GM19463 (cell line): ENCODE results near the gene LRRC4.

Experiments
- ATAC-seq: cut with Tn5 transposase; IDR thresholded peaks from one replicate; pipeline ENCODE4 v1.9.1; 2021; ENCODE audit warnings: mild to moderate bottlenecking, moderate library complexity; ENCODE audit not compliant: unreplicated experiment

LRRC4 gene

GRCh38 chr7:128032605-128033235 lies 1.5 kb upstream of the LRRC4 start:
- no peak for ATAC-seq

GRCh38 chr7:128031901-128032604 lies 816 bp upstream of the LRRC4 start:
- ATAC-seq: peak; percentile 56

GRCh38 chr7:128030263-128030653 lies 979 bp downstream of the LRRC4 start:
- ATAC-seq: no peak

- no peak for ATAC-seq
Measured at GRCh38 chr7:128029405-128029995, 1.7 kb downstream of the LRRC4 start.

- ATAC-seq: no peak
Measured at GRCh38 chr7:128027485-128027980, 3.7 kb downstream of the LRRC4 start.

- ATAC-seq: no peak
Measured at GRCh38 chr7:128026551-128026950, 4.7 kb downstream of the LRRC4 start.

- ATAC-seq: no peak
Measured at GRCh38 chr7:128025819-128026218, 5.4 kb downstream of the LRRC4 start.

GRCh38 chr7:128025380-128025779 lies 5.9 kb downstream of the LRRC4 start:
- ATAC-seq: no peak

GRCh38 chr7:128024151-128024550 lies 7.1 kb downstream of the LRRC4 start:
- ATAC-seq: no peak

GRCh38 chr7:128022631-128023532 lies 8.4 kb downstream of the LRRC4 start:
- ATAC-seq: no peak

GRCh38 chr7:128021366-128021765 lies 9.9 kb downstream of the LRRC4 start:
- ATAC-seq: no peak

- ATAC-seq: no peak
Measured at GRCh38 chr7:128020159-128020558, 11.1 kb downstream of the LRRC4 start.

- ATAC-seq: no peak
Measured at GRCh38 chr7:128019288-128019687, 11.9 kb downstream of the LRRC4 start.

- no peak for ATAC-seq
Measured at GRCh38 chr7:128017862-128018845, 13.1 kb downstream of the LRRC4 start.

GRCh38 chr7:128017460-128017859 lies 13.8 kb downstream of the LRRC4 start:
- ATAC-seq: no peak

- ATAC-seq: no peak
Measured at GRCh38 chr7:128014811-128015210, 16.4 kb downstream of the LRRC4 start.

GRCh38 chr7:128011131-128011661 lies 20.0 kb downstream of the LRRC4 start:
- no peak for ATAC-seq

GRCh38 chr7:128010391-128011127 lies 20.7 kb downstream of the LRRC4 start:
- ATAC-seq: no peak

GRCh38 chr7:128008744-128009143 lies 22.5 kb downstream of the LRRC4 start:
- no peak for ATAC-seq
